HepG2 (cell line): ENCODE data around the gene CHRNG. TPM values are rescaled to one million over a fixed set of nuclear protein-coding genes. Genes with fewer than 3 reads are reported as not detected.
A peak's percentile ranks its signal among the peaks of the same experiment; 100 is the strongest.

Experiments
- ATAC-seq: fragments of 200-7000 bp; cut with Tn5 transposase; 3 replicates; pipeline ENCODE4 v1.9.1; 2020; ENCODE audit warnings: mild to moderate bottlenecking, moderate library complexity
- BruUV-seq: library from RNA; stranded (reverse); fragments of 400-500 nt; replicated peaks from 2 replicates; lab custom pipeline; 2021; lab: Mats Ljungman, UMichigan
- CTCF ChIA-PET: fragments of 300-600 bp; formaldehyde crosslinking; extraction: SDS; loops from one replicate; lab custom pipeline; 2021; ENCODE audit warnings: low total read pairs, inconsistent platforms, low intra/inter-chr PET ratio; lab: Yijun Ruan, JAX
- POLR2A ChIA-PET: fragments of 350-600 bp; sonication (Branson Sonifier 250); formaldehyde crosslinking; loops from one replicate; lab custom pipeline; 2020; ENCODE audit warnings: antibody characterized with exemption, inconsistent platforms; lab: Yijun Ruan, JAX
- DNase-seq: peaks from one replicate; pipeline ENCODE4 v3.0.0-alpha.2; 2015; ENCODE audit warnings: low spot score
- FAIRE-seq: peaks from 3 replicates; lab custom pipeline; 2011; peaks lifted over from hg19 to GRCh38; lab: Jason Lieb, UNC
- H2AFZ ChIP-seq: one replicate; pipeline ENCODE4 v1.6.1; 2011; ENCODE audit warnings: low read length, inconsistent platforms
- H3K27ac ChIP-seq: fragments of 300-600 bp; 3 replicates; pipeline ENCODE4 v1.8.0; 2011; ENCODE audit warnings: mixed run types, mild to moderate bottlenecking, mixed read lengths, low read length, inconsistent platforms; ENCODE audit not compliant: insufficient read depth; ENCODE audit errors: extremely low read length
- H3K27me3 ChIP-seq, 2 experiments: fragments of 200-600 bp in 1 of 2; 2 replicates in 1 of 2; 3 replicates in 1 of 2; pipeline versions ENCODE4 v1.6.0 to v1.8.0; 2011; ENCODE audit warnings: low read length in 2 of 2, mild to moderate bottlenecking in 2 of 2, moderate library complexity in 2 of 2, inconsistent platforms in 1 of 2; ENCODE audit not compliant: insufficient read depth in 2 of 2, control insufficient read depth in 1 of 2
- H3K36me3 ChIP-seq, 2 experiments: fragments of 200-600 bp in 1 of 2; replicated peaks in 1 of 2; 2 replicates in 1 of 2; 3 replicates in 1 of 2; pipeline versions ENCODE4 v1.5.1 to v1.8.0; 2011; ENCODE audit warnings: low read length in 2 of 2, inconsistent platforms in 1 of 2; ENCODE audit not compliant: insufficient read depth in 2 of 2, control insufficient read depth in 1 of 2
- H3K4me1 ChIP-seq: 2 replicates; pipeline ENCODE4 v1.5.1; 2012; ENCODE audit warnings: low read length, inconsistent platforms; ENCODE audit not compliant: insufficient read depth
- H3K4me2 ChIP-seq: 2 replicates; pipeline ENCODE4 v1.6.0; 2011; ENCODE audit warnings: low read depth, low read length, inconsistent platforms
- H3K4me3 ChIP-seq, 3 experiments: fragments of 200-600 bp in 1 of 3; sonication (generic), shearing (Covaris generic) in 1 of 3; replicated peaks in 1 of 3; 2 replicates each; pipeline ENCODE4 v1.5.1; 2011 to 2016; ENCODE audit warnings: low read length in 3 of 3, inconsistent platforms in 2 of 3, low read depth in 2 of 3, mild to moderate bottlenecking in 2 of 3, control low read depth in 1 of 3, mixed read lengths in 1 of 3; ENCODE audit not compliant: insufficient read depth in 1 of 3
- H3K79me2 ChIP-seq: one replicate; pipeline ENCODE4 v1.6.1; 2011; ENCODE audit warnings: low read length, inconsistent platforms; ENCODE audit not compliant: insufficient read depth
- H3K9ac ChIP-seq: 2 replicates; pipeline ENCODE4 v1.6.0; 2011; ENCODE audit warnings: mild to moderate bottlenecking, low read depth, low read length, inconsistent platforms; ENCODE audit not compliant: insufficient read depth
- H3K9me3 ChIP-seq: 2 replicates; pipeline ENCODE4 v1.5.1; 2012; ENCODE audit warnings: mild to moderate bottlenecking, low read length
- H4K20me1 ChIP-seq: 2 replicates; pipeline ENCODE4 v1.6.0; 2011; ENCODE audit warnings: inconsistent platforms, mild to moderate bottlenecking, low read length, moderate library complexity; ENCODE audit not compliant: insufficient read depth
- ATRX ChIP-seq: sonication (generic); formaldehyde crosslinking; IDR thresholded peaks from 2 replicates; pipeline ENCODE4 v1.4.0; 2020; ENCODE audit warnings: missing genetic modification reagents, borderline replicate concordance
- EHMT2 ChIP-seq: fragments of 200-600 bp; sonication (generic); IDR thresholded peaks from 2 replicates; pipeline ENCODE4 v1.7.0; 2017; ENCODE audit warnings: antibody characterized with exemption, low read depth, low read length, borderline replicate concordance
- PAX8 ChIP-seq: sonication (generic); formaldehyde crosslinking; IDR thresholded peaks from 2 replicates; pipeline ENCODE4 v1.8.0; 2022; ENCODE audit warnings: mild to moderate bottlenecking, missing genetic modification reagents, borderline replicate concordance
- PREB ChIP-seq: sonication (generic); formaldehyde crosslinking; IDR thresholded peaks from 2 replicates; pipeline ENCODE4 v1.4.0; 2020; ENCODE audit warnings: missing genetic modification reagents
- SKI ChIP-seq: fragments of 450-650 bp; IDR thresholded peaks from one replicate; pipeline ENCODE4 v1.6.1; 2018; ENCODE audit warnings: mild to moderate bottlenecking; ENCODE audit not compliant: partially characterized antibody
- SMARCC2 ChIP-seq: fragments of 450-650 bp; IDR thresholded peaks from 2 replicates; pipeline ENCODE4 v1.6.1; 2017; ENCODE audit warnings: antibody characterized with exemption, mild to moderate bottlenecking
- SNAI1 ChIP-seq: sonication (generic); formaldehyde crosslinking; IDR thresholded peaks from 2 replicates; pipeline ENCODE4 v1.5.0; 2020; ENCODE audit warnings: mild to moderate bottlenecking, missing genetic modification reagents, borderline replicate concordance
- SOX6 ChIP-seq, 2 experiments: fragments of 450-650 bp in 1 of 2; sonication (generic) in 1 of 2; formaldehyde crosslinking in 1 of 2; IDR thresholded peaks; 2 replicates each; pipeline versions ENCODE4 v1.4.0 to v1.6.1; 2017 to 2020; ENCODE audit warnings: antibody characterized with exemption in 1 of 2, mild to moderate bottlenecking in 1 of 2, missing genetic modification reagents in 1 of 2
- ZNF556 ChIP-seq: sonication (generic); formaldehyde crosslinking; IDR thresholded peaks from 2 replicates; pipeline ENCODE4 v1.4.0; 2020; ENCODE audit warnings: mild to moderate bottlenecking, missing genetic modification reagents, borderline replicate concordance
- WGBS: methylation state at CpG from one replicate; pipeline ENCODE4 v1.1.6; 2017; ENCODE audit warnings: low lambda C conversion rate; 5-methylcytosine and 5-hydroxymethylcytosine counted together
- in situ Hi-C: cut with HindIII; loops from 2 replicates; pipeline ENCODE4 v1.10.0; 2017; ENCODE audit warnings: low pct_unique_long_range_greater_than_20kb; ENCODE audit not compliant: extremely low pct_ligation_motif_present
- intact Hi-C: fragments of 100-400 bp; cut with micrococcal nuclease; formaldehyde crosslinking; loops from one replicate; pipeline ENCODE4 v1.10.0; 2022; ENCODE audit not compliant: unreplicated experiment
- polyA plus RNA-seq, 8 experiments: library from polyadenylated mRNA; depleted of rRNA in 3 of 8; stranded (reverse) in 7 of 8; unstranded in 1 of 8; fragments of >200 nt; fragmentation: Illumina TruSeq in 4 of 8; extraction: Trizol in 4 of 8; gene quantifications; 2 replicates each; pipeline versions ENCODE4 v1.2.1 to v1.2.3, GENCODE V29; 2011 to 2016; ENCODE audit warnings: low read depth in 4 of 8, missing spikeins in 1 of 8, mixed read lengths in 1 of 8; ENCODE audit not compliant: insufficient read depth in 1 of 8
- total RNA-seq, 5 experiments: library from RNA; depleted of rRNA; stranded (reverse); fragments of >200 nt; fragmentation: Illumina TruSeq; extraction: Trizol; gene quantifications; 2 replicates each; pipeline ENCODE4 v1.2.3, GENCODE V29; 2016; ENCODE audit warnings: low read depth in 1 of 5
- TF ChIP-seq, protein P1 (sequence below): conservative IDR thresholded peaks from 2 replicates; pipeline ENCODE4 v1.6.1; 2018; ENCODE audit warnings: missing genetic modification reagents

Gene CHRNG
- total and polyA plus RNA-seq, 2 of the 13 experiments (the other 11 are each of a cell fraction or from before 2014, with no cell fraction given): not detected

DNA sequence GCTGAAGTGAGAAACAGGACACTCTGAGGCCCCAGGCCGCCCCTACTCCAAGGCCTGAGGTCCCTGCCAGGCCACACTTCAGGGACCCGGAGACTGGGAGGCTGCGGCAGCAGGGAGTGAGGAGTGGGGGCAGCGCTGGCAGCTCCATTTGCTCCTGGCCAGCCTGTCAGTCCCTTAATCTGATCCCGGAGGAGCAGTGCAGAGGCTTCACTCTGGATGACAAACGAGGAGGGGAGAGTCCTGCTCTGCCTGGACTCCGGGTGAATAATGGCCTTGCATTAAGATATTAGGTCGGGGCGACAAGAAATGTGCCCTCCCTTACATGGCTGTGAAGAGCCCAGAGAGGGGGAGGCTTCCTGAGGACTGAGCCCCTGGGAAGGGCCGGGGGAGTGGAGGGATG lies 33.6 kb upstream of the CHRNG start (continued):
- no peak for TF ChIP-seq SNAI1 (CRISPR knock-in tag)
- no peak for TF ChIP-seq ATRX (CRISPR knock-in tag)

- no TSS peak for BruUV-seq
- H3K79me2 ChIP-seq: no peaks in the 10 kb centered on the region
- H2AFZ ChIP-seq: no peak overlapping the region
- TF ChIP-seq PREB (CRISPR knock-in tag): no peak
- TF ChIP-seq, protein P1, sequence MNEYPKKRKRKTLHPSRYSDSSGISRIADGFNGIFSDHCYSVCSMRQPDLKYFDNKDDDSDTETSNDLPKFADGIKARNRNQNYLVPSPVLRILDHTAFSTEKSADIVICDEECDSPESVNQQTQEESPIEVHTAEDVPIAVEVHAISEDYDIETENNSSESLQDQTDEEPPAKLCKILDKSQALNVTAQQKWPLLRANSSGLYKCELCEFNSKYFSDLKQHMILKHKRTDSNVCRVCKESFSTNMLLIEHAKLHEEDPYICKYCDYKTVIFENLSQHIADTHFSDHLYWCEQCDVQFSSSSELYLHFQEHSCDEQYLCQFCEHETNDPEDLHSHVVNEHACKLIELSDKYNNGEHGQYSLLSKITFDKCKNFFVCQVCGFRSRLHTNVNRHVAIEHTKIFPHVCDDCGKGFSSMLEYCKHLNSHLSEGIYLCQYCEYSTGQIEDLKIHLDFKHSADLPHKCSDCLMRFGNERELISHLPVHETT: no peak
- no peak for TF ChIP-seq SKI
- TF ChIP-seq EHMT2: no peak
- TF ChIP-seq ZNF556: no peak
- no peak for TF ChIP-seq PAX8 (CRISPR knock-in tag)
- TF ChIP-seq SOX6 (IDR thresholded peaks at IDR 0.05): no peak
- no peak for TF ChIP-seq SOX6 (CRISPR knock-in tag; IDR thresholded peaks at IDR 0.05)
- no peak for TF ChIP-seq SMARCC2
- no peak overlapping the region for H3K9ac ChIP-seq
- ATAC-seq (peak; percentile 4; the same call in 1 of the 3 replicates), DNase-seq (no peak), FAIRE-seq (no peak)
- H3K4me1 ChIP-seq: peaks cover 11% of the 10 kb centered on the region
- no peak overlapping the region for H3K4me2 ChIP-seq
- H3K27me3 ChIP-seq: peaks cover 17 to 75% of the 10 kb centered on the region in 2 experiments
- WGBS: 28% methylated on average over 3 of the region's 4 CpGs
- no peaks in the 10 kb centered on the region for H3K9me3 ChIP-seq
- no peaks in the 10 kb centered on the region for H4K20me1 ChIP-seq
- H3K4me3 ChIP-seq: no peak overlapping the region
- no peak overlapping the region for H3K27ac ChIP-seq
- in situ Hi-C loops: no loop called here
- intact Hi-C loops: no loop called here
- ChIA-PET CTCF (no interaction called here), POLR2A (no interaction called here)
- H3K36me3 ChIP-seq: no peaks in the 10 kb centered on the region
Observed at GRCh38 chr2:232506709-232507108, 32.8 kb upstream of the CHRNG start.
